Activated CD8-positive, alpha-beta memory T cell treated with anti-CD3 and anti-CD28 coated beads, Interleukin-2, amount 50 U/mL, for 4 hours (primary cell): Measurements from ENCODE around the gene OR5T3.
"Not testable (repeated sequence)": the region's sequence is repeated elsewhere in the genome, so short reads cannot be mapped to it uniquely, and the experiment has no call there.

Source experiments
- DNase-seq: peaks from one replicate; pipeline ENCODE4 v3.0.0-alpha.2; 2020

The OR5T3 gene

DNA sequence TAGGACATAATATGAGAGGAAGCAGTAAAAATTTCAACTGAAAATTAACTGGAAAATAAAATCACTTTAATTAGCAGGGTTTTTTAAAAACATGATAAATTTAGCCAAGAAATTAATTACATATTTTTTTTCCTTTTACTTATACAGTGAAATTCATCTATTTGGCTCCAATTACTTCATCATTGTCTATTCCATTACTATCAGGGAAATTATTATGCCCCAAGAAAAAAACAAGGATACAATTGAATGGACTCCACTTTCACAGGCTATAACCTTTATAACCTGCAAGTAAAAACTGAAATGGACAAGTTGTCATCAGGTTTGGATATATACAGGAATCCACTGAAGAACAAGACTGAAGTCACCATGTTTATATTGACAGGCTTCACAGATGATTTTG, at the start of gene OR5T3:
OR5T3 (plus strand) TSS at position 301 of the 400 bp plus-strand sequence; CDS start at position 301, 0 bp downstream.
- DNase-seq, result no peak

DNA sequence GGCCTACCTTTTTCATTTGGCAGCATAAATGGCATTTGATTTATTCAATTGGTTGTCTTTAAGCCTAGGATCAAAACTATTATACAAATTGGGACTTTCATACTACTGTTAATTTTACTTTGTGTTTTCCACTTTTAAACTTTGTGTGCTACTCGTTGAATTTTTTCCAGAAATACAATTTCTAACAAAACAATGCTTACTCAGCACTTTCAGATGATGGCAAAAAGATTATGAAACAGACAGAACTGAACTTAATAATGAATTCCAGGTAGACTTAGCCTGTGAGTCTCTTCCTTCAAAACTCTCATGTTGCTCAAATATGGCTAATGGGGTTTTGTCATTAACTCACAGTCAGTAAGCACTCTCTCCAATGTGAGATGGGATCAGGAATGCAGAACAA, 44.3 kb upstream of the OR5T3 start:
- no peak for DNase-seq

GRCh38 chr11:56214537-56214936, 37.5 kb upstream of the OR5T3 start:
- DNase-seq, result no peak

- not testable (repeated sequence) for DNase-seq
These were observed 32.3 kb upstream of the OR5T3 start for GRCh38 chr11:56219735-56220134.

DNA sequence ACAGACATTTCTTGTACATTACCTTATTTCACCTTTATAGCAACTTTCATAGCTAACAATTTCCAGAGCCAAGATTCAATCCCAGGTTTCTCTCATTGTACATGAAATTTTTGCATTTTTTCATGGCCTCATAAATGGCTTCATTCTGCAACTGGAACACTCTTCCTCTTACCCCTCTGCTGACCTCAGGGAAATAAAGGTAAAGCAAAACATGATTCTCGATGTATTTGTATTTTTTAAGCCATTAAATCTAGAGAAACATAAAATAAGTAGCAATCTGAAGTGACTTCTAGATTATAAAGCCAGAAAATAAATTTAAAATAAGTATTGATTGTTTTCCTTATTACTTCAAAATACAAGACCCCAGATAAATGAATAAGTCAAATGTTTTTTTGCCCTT, 17.9 kb upstream of the OR5T3 start, which contains the start of gene OR5T2:
OR5T2 (minus strand) TSS at position 101 of the 400 bp plus-strand sequence. CDS start 1,193 bp downstream, outside the sequence.
- no peak for DNase-seq

DNA sequence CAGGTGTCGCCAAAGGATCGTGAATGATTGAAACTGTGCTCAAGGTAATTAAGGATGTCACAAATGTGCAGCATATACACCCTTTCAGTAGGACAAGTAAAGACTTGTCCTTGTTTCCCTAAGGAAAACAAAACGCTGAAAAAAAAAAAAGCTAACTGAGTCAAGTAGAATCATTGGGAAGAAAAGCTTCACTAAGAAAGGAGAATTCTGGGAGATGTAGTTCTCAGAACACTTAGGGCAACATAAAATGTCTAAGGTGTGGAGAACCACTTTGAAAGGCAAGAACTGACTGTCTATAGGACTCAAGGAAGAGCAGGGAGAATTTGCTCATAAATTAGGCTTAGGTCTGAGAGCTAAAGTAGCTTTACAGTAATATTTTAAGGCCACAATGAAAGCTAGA, 19.0 kb downstream of the OR5T3 start:
- DNase-seq, result no peak

- DNase-seq, result no peak
These were observed 21.8 kb downstream of the OR5T3 start, which contains the start of gene OR5T1 for GRCh38 chr11:56273854-56274253. Gene OR5T1, plus strand, starts transcription at chr11:56274154. Its CDS starts 1,485 bp downstream, at chr11:56275639.

DNA sequence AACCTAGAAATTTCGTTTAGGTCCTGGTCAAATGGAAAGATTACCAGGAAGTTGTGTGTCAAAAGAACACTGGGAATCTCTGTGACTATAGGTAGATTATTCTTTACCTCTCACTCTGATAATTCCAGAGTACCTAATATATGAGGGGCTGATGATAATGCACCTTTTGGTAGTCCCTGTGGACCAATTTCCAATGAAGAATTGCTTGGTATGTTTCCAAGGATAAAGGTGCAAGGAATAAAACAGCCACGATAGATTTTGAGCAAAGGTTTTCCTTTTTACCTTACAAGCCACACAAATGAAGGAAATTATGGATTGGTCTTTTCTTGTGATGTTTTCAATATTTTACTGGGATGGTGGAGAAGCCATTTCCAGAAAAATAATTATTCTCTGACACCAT, 40.1 kb downstream of the OR5T3 start, which contains the start of gene OR8H1:
OR8H1 (minus strand) TSS at position 101 of the 400 bp plus-strand sequence. CDS start 1,192 bp downstream, outside the sequence.
- no peak for DNase-seq

GRCh38 chr11:56296898-56297297, 44.8 kb downstream of the OR5T3 start:
- DNase-seq, result no peak
